ENCODE measurements around the gene GPR78. TPM values are rescaled to one million over a fixed set of nuclear protein-coding genes. Genes with fewer than 3 reads are reported as not detected.

GPR78 gene
- total RNA-seq, 1 donor from 2014 or later: 23.1 TPM

- no peak overlapping the region for H3K27ac ChIP-seq
- no peak for DNase-seq (ENCODE audit: extremely low spot score in 2 of 2)
- TF ChIP-seq POLR2A (IDR thresholded peaks at IDR 0.05) (no peak), POLR2AphosphoS5 (IDR thresholded peaks at IDR 0.05; ENCODE audit: insufficient read depth in 1 of 2, low read depth in 1 of 2) (no peak), CTCF (IDR thresholded peaks at IDR 0.05) (no peak)
- H3K4me3 ChIP-seq: no peak overlapping the region
- peaks cover 5% of the 10 kb centered on the region for H3K4me1 ChIP-seq
- no peaks in the 10 kb centered on the region for H3K9me3 ChIP-seq
- H3K36me3 ChIP-seq: no peaks in the 10 kb centered on the region
- peaks cover 6% of the 10 kb centered on the region for H3K27me3 ChIP-seq
- intact Hi-C loops (cut with DNase I): no loop called here
Observed at GRCh38 chr4:8583655-8584025, 3.4 kb downstream of the GPR78 start.

GRCh38 chr4:8585186-8585585, 5.0 kb downstream of the GPR78 start:
- intact Hi-C loops (cut with DNase I): no loop called here
- Histone ChIP-seq H3K9me3 (no peaks in the 10 kb centered on the region), H3K27me3 (no peaks in the 10 kb centered on the region), H3K4me3 (no peak overlapping the region), H3K4me1 (peaks cover 5% of the 10 kb centered on the region), H3K27ac (no peak overlapping the region), H3K36me3 (no peaks in the 10 kb centered on the region)
- DNase-seq (ENCODE audit: extremely low spot score in 2 of 2): no peak
- TF ChIP-seq POLR2AphosphoS5 (IDR thresholded peaks at IDR 0.05; ENCODE audit: insufficient read depth in 1 of 2, low read depth in 1 of 2) (no peak), CTCF (IDR thresholded peaks at IDR 0.05) (no peak), POLR2A (IDR thresholded peaks at IDR 0.05) (no peak)

- Histone ChIP-seq H3K4me3 (no peak overlapping the region), H3K27ac (no peak overlapping the region), H3K36me3 (no peaks in the 10 kb centered on the region), H3K4me1 (peaks cover 2% of the 10 kb centered on the region), H3K9me3 (no peaks in the 10 kb centered on the region), H3K27me3 (no peaks in the 10 kb centered on the region)
- DNase-seq (ENCODE audit: extremely low spot score in 2 of 2): no peak
- intact Hi-C loops (cut with DNase I): no loop called here
- no peak for TF ChIP-seq CTCF (IDR thresholded peaks at IDR 0.05)
- no peak for TF ChIP-seq POLR2AphosphoS5 (IDR thresholded peaks at IDR 0.05; ENCODE audit: insufficient read depth in 1 of 2, low read depth in 1 of 2)
- no peak for TF ChIP-seq POLR2A (IDR thresholded peaks at IDR 0.05)
Observed at GRCh38 chr4:8585721-8586212, 5.6 kb downstream of the GPR78 start.

GRCh38 chr4:8586246-8586645, 6.1 kb downstream of the GPR78 start:
- Histone ChIP-seq H3K27ac (no peak overlapping the region), H3K4me3 (no peak overlapping the region), H3K4me1 (no peaks in the 10 kb centered on the region), H3K36me3 (no peaks in the 10 kb centered on the region), H3K9me3 (no peaks in the 10 kb centered on the region), H3K27me3 (no peaks in the 10 kb centered on the region)
- no peak for DNase-seq (ENCODE audit: extremely low spot score in 2 of 2)
- no peak for TF ChIP-seq POLR2A (IDR thresholded peaks at IDR 0.05)
- TF ChIP-seq POLR2AphosphoS5 (IDR thresholded peaks at IDR 0.05; ENCODE audit: insufficient read depth in 1 of 2, low read depth in 1 of 2): no peak
- TF ChIP-seq CTCF (IDR thresholded peaks at IDR 0.05): no peak
- intact Hi-C loops (cut with DNase I): no loop called here

- DNase-seq (ENCODE audit: extremely low spot score in 2 of 2): no peak
- TF ChIP-seq CTCF (IDR thresholded peaks at IDR 0.05): no peak
- no peak for TF ChIP-seq POLR2A (IDR thresholded peaks at IDR 0.05)
- no peak for TF ChIP-seq POLR2AphosphoS5 (IDR thresholded peaks at IDR 0.05; ENCODE audit: insufficient read depth in 1 of 2, low read depth in 1 of 2)
- Histone ChIP-seq H3K9me3 (no peaks in the 10 kb centered on the region), H3K4me3 (no peak overlapping the region), H3K4me1 (peaks cover under 1% of the 10 kb centered on the region), H3K27ac (no peak overlapping the region), H3K27me3 (no peaks in the 10 kb centered on the region), H3K36me3 (no peaks in the 10 kb centered on the region)
- intact Hi-C loops (cut with DNase I): no loop called here
Observed at GRCh38 chr4:8586671-8587468, 6.7 kb downstream of the GPR78 start.
